ENCODE measurements around the gene ENPP6.

ENPP6 gene

DNA sequence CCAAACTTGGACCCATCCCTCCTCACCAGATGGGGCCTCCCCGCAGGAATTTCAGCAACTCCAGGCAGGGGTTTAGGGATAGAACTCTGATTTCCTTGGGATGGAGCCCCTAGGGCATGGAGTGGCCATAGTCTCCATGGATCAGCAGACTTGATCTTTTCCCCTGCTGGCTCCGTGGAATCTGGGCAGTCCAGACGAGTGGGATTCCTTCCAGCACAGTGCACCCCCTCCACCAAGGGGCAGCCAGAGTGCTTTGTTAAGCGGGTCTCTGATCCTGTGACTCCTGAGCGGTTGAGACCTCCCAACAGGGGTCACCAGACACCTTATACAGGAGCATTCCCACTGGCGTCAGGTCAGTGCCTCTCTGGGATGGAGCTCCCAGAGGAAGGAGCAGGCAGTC lies 40.4 kb downstream of the ENPP6 start:
- no peak overlapping the region for H3K4me3 ChIP-seq (ENCODE audit: low read depth, low read length)
- no peak for TF ChIP-seq CTCF (IDR thresholded peaks at IDR 0.05; ENCODE audit: borderline replicate concordance, insufficient read depth, low read depth, low read length)

- H3K4me3 ChIP-seq (ENCODE audit: low read depth, low read length), result no peak overlapping the region
- no peak for TF ChIP-seq CTCF (IDR thresholded peaks at IDR 0.05; ENCODE audit: borderline replicate concordance, insufficient read depth, low read depth, low read length)
Observed at GRCh38 chr4:184174571-184175488, 42.8 kb downstream of the ENPP6 start.

GRCh38 chr4:184171011-184171410 lies 46.7 kb downstream of the ENPP6 start:
- H3K4me3 ChIP-seq (ENCODE audit: low read depth, low read length), result no peak overlapping the region
- TF ChIP-seq CTCF (IDR thresholded peaks at IDR 0.05; ENCODE audit: borderline replicate concordance, insufficient read depth, low read depth, low read length), result no peak

- no peak for TF ChIP-seq CTCF (IDR thresholded peaks at IDR 0.05; ENCODE audit: borderline replicate concordance, insufficient read depth, low read depth, low read length)
- H3K4me3 ChIP-seq (ENCODE audit: low read depth, low read length), result no peak overlapping the region
Observed at GRCh38 chr4:184169225-184169867, 48.3 kb downstream of the ENPP6 start.

GRCh38 chr4:184168406-184169019 lies 49.2 kb downstream of the ENPP6 start:
- no peak overlapping the region for H3K4me3 ChIP-seq (ENCODE audit: low read depth, low read length)

GRCh38 chr4:184167576-184167975 lies 50.1 kb downstream of the ENPP6 start:
- no peak overlapping the region for H3K4me3 ChIP-seq (ENCODE audit: low read depth, low read length)
- no peak for TF ChIP-seq CTCF (IDR thresholded peaks at IDR 0.05; ENCODE audit: borderline replicate concordance, insufficient read depth, low read depth, low read length)

More at GRCh38 chr4:184168406-184169019, 49.2 kb downstream of the ENPP6 start:
- TF ChIP-seq CTCF (IDR thresholded peaks at IDR 0.05; ENCODE audit: borderline replicate concordance, insufficient read depth, low read depth, low read length), result peak; percentile 99
